GM06990 (cell line): ENCODE measurements around the gene ENPP6.

Source experiments
- DNase-seq: peaks from one replicate; pipeline ENCODE4 v3.0.0-alpha.2; 2011; ENCODE audit not compliant: insufficient read length; ENCODE audit errors: extremely low read depth
- H3K27me3 ChIP-seq: replicated peaks from 2 replicates; pipeline ENCODE4 v1.6.0; 2011; ENCODE audit warnings: low read length; ENCODE audit not compliant: control insufficient read depth, insufficient read depth
- H3K36me3 ChIP-seq: 2 replicates; pipeline ENCODE4 v1.5.1; 2011; ENCODE audit warnings: low read length; ENCODE audit not compliant: control insufficient read depth, insufficient read depth
- H3K4me3 ChIP-seq: replicated peaks from 2 replicates; pipeline ENCODE4 v1.5.1; 2011; ENCODE audit warnings: low read depth, mild to moderate bottlenecking, control low read depth, low read length
- CTCF ChIP-seq: IDR thresholded peaks from 2 replicates; pipeline ENCODE4 v1.5.1; 2011; ENCODE audit warnings: low read length, control low read depth, mild to moderate bottlenecking, inconsistent platforms; ENCODE audit not compliant: insufficient read depth, poor library complexity, severe bottlenecking

ENPP6 gene

DNA sequence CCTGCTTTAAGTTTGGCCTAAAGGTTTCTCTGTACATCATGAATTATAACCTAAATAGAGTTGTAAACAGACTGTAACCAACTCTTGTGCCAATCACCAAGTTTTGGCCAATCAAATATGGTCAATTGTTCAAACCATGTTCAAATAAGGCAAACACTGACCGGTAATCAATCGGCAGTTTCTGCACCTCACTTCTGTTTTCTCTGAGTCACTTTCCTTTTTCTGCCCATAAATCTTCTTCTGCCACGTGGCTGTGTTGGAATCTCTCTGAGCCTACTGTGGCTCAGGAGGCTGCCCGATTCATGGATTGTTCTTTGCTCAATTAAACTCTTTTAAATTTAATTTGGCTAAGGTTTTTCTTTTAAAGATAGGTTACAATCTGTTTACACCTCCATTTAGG, 16.5 kb upstream of the ENPP6 start:
- DNase-seq, result no peak
- no peak for TF ChIP-seq CTCF
- H3K27me3 ChIP-seq, result no peaks in the 10 kb centered on the region

DNA sequence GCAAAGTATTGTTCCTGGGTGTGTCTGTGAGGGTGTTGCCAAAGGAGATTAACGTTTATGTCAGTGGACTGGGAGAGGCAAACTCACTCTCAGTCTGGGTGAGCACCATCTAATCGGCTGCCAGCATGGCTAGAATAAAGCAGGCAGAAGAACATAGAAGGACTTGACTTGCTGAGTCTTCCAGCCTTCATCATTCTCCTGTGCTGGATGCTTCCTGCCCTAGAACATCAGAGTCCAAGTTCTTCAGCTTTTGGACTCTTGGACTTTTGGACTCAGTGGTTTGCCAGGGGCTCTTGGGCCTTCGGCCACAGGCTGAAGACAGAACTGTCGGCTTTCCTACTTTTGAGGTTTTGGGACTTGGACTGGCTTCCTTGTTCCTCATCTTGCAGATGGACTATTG, 15.3 kb upstream of the ENPP6 start:
- H3K27me3 ChIP-seq, result no peaks in the 10 kb centered on the region
- no peak for TF ChIP-seq CTCF
- no peak for DNase-seq
- H3K36me3 ChIP-seq, result no peaks in the 10 kb centered on the region
- no peak overlapping the region for H3K4me3 ChIP-seq

More for the DNA sequence above, 16.5 kb upstream of the ENPP6 start:
- Histone ChIP-seq H3K4me3 (no peak overlapping the region), H3K36me3 (no peaks in the 10 kb centered on the region)

DNA sequence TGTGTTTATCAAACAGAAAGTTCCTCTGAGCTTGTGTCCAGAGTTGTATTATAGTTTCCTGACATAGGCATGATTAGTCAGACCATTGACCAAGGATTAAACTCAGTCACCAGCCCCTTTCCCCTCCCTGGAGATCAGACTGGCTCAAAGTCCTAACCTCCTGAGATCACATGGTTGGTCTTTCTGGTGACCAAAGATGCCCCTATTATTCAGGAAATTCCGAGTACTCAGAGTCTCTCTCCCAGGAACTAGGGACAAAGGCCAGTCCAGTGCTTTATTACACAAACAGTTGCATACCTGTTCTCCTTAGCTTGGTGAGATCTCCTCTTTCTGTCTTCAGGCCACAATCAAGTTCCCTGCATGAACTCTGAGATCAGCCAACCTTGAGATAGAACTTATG, 14.5 kb upstream of the ENPP6 start:
- Histone ChIP-seq H3K27me3 (no peaks in the 10 kb centered on the region), H3K36me3 (no peaks in the 10 kb centered on the region), H3K4me3 (no peak overlapping the region)
- no peak for TF ChIP-seq CTCF
- DNase-seq, result no peak

DNA sequence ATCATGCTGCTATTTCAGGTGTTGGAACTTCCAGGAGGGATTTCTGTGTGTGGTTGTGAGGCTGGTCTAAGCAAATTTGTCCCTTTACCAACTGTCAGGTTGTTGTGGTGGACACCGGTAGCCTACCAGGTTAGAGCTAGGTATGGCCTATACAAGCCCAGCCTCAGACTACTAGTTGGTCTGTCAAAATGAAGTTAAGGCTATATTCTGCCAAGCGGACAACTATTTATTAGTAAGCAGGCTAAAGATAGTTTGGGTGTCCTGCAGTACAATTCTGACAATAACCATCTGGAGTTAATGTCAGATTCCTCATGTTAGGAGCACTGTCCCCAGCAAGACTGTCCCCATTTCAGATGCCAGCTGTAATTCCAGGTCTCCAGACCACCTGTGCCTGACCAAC, 13.9 kb upstream of the ENPP6 start:
- Histone ChIP-seq H3K27me3 (no peaks in the 10 kb centered on the region), H3K36me3 (no peaks in the 10 kb centered on the region), H3K4me3 (no peak overlapping the region)
- TF ChIP-seq CTCF, result no peak
- DNase-seq, result no peak

DNA sequence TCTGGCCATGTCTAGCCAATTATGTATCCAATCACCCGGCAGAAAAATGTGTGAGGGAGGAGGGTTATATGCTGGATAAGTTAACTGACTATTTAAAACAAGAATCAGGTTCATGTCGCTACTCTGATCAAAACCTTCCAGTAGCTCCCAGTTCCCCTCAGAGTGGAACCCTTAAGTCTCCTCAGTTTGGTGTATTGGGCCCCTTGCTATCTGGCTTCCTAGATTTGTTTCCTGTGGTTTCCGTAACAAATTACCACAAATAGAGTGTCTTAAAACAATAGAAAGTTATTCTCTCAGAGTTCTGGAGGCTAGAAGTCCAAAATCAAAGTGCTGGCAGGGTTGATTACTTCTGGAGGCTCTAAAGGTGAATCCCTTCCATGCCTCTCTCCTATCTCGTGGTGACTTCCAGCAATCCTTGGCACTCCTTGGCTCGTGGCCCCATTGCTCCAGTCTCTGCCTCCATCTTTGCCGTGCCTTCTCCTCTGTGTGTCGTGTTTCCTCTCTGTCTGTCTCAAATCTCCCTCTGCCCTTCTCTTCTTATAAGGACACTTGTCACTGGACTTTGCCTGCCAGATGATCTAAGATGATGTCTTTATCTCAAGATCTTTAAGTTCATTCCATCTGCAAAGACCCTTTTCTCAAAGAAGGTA, 10.5 kb upstream of the ENPP6 start:
- no peaks in the 10 kb centered on the region for H3K27me3 ChIP-seq
- no peak overlapping the region for H3K4me3 ChIP-seq
- no peaks in the 10 kb centered on the region for H3K36me3 ChIP-seq
- no peak for DNase-seq
- no peak for TF ChIP-seq CTCF

- no peak for TF ChIP-seq CTCF
- H3K4me3 ChIP-seq, result no peak overlapping the region
- H3K36me3 ChIP-seq, result no peaks in the 10 kb centered on the region; the same call in 1 of the 2 replicates
- no peak for DNase-seq
- H3K27me3 ChIP-seq, result no peaks in the 10 kb centered on the region
Observed at GRCh38 chr4:184216515-184216914, 1.2 kb downstream of the ENPP6 start.
